ENCODE measurements around the gene PCDHGA9. TPM values are rescaled to one million over a fixed set of nuclear protein-coding genes. Genes with fewer than 3 reads are reported as not detected.
A peak's percentile ranks its signal among the peaks of the same experiment; 100 is the strongest.
"Not testable (repeated sequence)": the region's sequence is repeated elsewhere in the genome, so short reads cannot be mapped to it uniquely, and the experiment has no call there.

Gene PCDHGA9
- total RNA-seq, 1 donor from 2014 or later, result 0.44 TPM

GRCh38 chr5:141393267-141393666 is 9.3 kb upstream of the PCDHGA9 start:
- H3K27ac Mint-ChIP-seq, result no peak overlapping the region
- no peak overlapping the region for H3K4me3 Mint-ChIP-seq
- H3K36me3 Mint-ChIP-seq (ENCODE audit: low read depth), result peaks cover 3% of the 10 kb centered on the region
- intact Hi-C loops (cut with micrococcal nuclease), result no loop called here
- no peaks in the 10 kb centered on the region for H3K4me1 Mint-ChIP-seq
- peaks cover 37% of the 10 kb centered on the region for H3K9me3 Mint-ChIP-seq
- peaks cover 22% of the 10 kb centered on the region for H3K27me3 Mint-ChIP-seq
- no peak for DNase-seq

DNA sequence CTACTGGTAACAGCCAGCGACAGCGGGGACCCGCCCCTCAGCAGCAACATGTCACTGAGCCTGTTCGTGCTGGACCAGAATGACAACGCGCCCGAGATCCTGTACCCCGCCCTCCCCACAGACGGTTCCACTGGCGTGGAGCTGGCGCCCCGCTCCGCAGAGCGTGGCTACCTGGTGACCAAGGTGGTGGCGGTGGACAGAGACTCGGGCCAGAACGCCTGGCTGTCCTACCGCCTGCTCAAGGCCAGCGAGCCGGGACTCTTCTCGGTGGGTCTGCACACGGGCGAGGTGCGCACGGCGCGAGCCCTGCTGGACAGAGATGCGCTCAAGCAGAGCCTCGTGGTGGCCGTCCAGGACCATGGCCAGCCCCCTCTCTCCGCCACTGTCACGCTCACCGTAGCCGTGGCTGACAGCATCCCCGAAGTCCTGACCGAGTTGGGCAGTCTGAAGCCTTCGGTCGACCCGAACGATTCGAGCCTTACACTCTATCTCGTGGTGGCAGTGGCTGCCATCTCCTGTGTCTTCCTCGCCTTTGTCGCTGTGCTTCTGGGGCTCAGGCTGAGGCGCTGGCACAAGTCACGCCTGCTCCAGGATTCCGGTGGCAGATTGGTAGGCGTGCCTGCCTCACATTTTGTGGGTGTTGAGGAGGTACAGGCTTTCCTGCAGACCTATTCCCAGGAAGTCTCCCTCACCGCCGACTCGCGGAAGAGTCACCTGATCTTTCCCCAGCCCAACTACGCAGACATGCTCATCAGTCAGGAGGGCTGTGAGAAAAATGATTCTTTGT is 8.0 kb upstream of the PCDHGA9 start:
- DNase-seq; intact Hi-C loops (cut with micrococcal nuclease): not testable (repeated sequence)

GRCh38 chr5:141397756-141398551 is 4.6 kb upstream of the PCDHGA9 start, which contains the start of gene PCDHGB5:
Gene PCDHGB5, plus strand, starts transcription at chr5:141397947. Its CDS starts 181 bp downstream, at chr5:141398128.
- Mint-ChIP-seq H3K27me3 (peaks cover 23% of the 10 kb centered on the region), H3K4me3 (peak within 1 kb of the TSS; percentile 63), H3K9me3 (peaks cover 27% of the 10 kb centered on the region)
- intact Hi-C loops (cut with micrococcal nuclease); H3K27ac Mint-ChIP-seq; H3K36me3 Mint-ChIP-seq (ENCODE audit: low read depth); H3K4me1 Mint-ChIP-seq: not testable (repeated sequence)
- DNase-seq, result peak; percentile 83

More for the DNA sequence above, 8.0 kb upstream of the PCDHGA9 start:
- H3K27me3 Mint-ChIP-seq, result peaks cover 23% of the 10 kb centered on the region
- not testable (repeated sequence) for H3K27ac Mint-ChIP-seq; H3K4me1 Mint-ChIP-seq; H3K4me3 Mint-ChIP-seq; H3K36me3 Mint-ChIP-seq (ENCODE audit: low read depth)
- H3K9me3 Mint-ChIP-seq, result peaks cover 35% of the 10 kb centered on the region

GRCh38 chr5:141398608-141399007 is 4.0 kb upstream of the PCDHGA9 start:
- intact Hi-C loops (cut with micrococcal nuclease), result no loop called here
- H3K9me3 Mint-ChIP-seq, result peaks cover 25% of the 10 kb centered on the region
- no peaks in the 10 kb centered on the region for H3K4me1 Mint-ChIP-seq
- peaks cover 26% of the 10 kb centered on the region for H3K27me3 Mint-ChIP-seq
- no peaks in the 10 kb centered on the region for H3K36me3 Mint-ChIP-seq (ENCODE audit: low read depth)
- peak; percentile 51 for DNase-seq
- no peak overlapping the region for H3K4me3 Mint-ChIP-seq
- H3K27ac Mint-ChIP-seq, result no peak overlapping the region

GRCh38 chr5:141399555-141400258 is 2.9 kb upstream of the PCDHGA9 start:
- Mint-ChIP-seq H3K9me3 (peaks cover 22% of the 10 kb centered on the region), H3K4me1 (no peaks in the 10 kb centered on the region), H3K27me3 (peaks cover 30% of the 10 kb centered on the region), H3K36me3 (ENCODE audit: low read depth) (no peaks in the 10 kb centered on the region), H3K4me3 (no peak overlapping the region), H3K27ac (no peak overlapping the region)
- intact Hi-C loops (cut with micrococcal nuclease), result no loop called here
- no peak for DNase-seq

GRCh38 chr5:141403387-141403786 is 809 bp downstream of the PCDHGA9 start:
- H3K27me3 Mint-ChIP-seq, result peaks cover 34% of the 10 kb centered on the region
- intact Hi-C loops (cut with micrococcal nuclease), result no loop called here
- H3K36me3 Mint-ChIP-seq (ENCODE audit: low read depth), result no peaks in the 10 kb centered on the region
- H3K27ac Mint-ChIP-seq, result no peak overlapping the region
- H3K4me3 Mint-ChIP-seq, result no peak overlapping the region
- H3K4me1 Mint-ChIP-seq, result no peaks in the 10 kb centered on the region
- peaks cover 22% of the 10 kb centered on the region for H3K9me3 Mint-ChIP-seq
- DNase-seq, result peak; percentile 46

- H3K9me3 Mint-ChIP-seq, result peaks cover 22% of the 10 kb centered on the region
- peak within 1 kb of the TSS; percentile 72 for H3K4me3 Mint-ChIP-seq
- peak within 1 kb of the TSS; percentile 68 for H3K27ac Mint-ChIP-seq
- DNase-seq, result peak; percentile 81
- H3K27me3 Mint-ChIP-seq, result peaks cover 36% of the 10 kb centered on the region
- H3K4me1 Mint-ChIP-seq; H3K36me3 Mint-ChIP-seq (ENCODE audit: low read depth); intact Hi-C loops (cut with micrococcal nuclease): not testable (repeated sequence)
Observed at GRCh38 chr5:141407790-141408505, 5.4 kb downstream of the PCDHGA9 start, which contains the start of gene PCDHGB6. Gene PCDHGB6, plus strand, starts transcription at chr5:141408021. Its CDS starts 182 bp downstream, at chr5:141408203.

DNA sequence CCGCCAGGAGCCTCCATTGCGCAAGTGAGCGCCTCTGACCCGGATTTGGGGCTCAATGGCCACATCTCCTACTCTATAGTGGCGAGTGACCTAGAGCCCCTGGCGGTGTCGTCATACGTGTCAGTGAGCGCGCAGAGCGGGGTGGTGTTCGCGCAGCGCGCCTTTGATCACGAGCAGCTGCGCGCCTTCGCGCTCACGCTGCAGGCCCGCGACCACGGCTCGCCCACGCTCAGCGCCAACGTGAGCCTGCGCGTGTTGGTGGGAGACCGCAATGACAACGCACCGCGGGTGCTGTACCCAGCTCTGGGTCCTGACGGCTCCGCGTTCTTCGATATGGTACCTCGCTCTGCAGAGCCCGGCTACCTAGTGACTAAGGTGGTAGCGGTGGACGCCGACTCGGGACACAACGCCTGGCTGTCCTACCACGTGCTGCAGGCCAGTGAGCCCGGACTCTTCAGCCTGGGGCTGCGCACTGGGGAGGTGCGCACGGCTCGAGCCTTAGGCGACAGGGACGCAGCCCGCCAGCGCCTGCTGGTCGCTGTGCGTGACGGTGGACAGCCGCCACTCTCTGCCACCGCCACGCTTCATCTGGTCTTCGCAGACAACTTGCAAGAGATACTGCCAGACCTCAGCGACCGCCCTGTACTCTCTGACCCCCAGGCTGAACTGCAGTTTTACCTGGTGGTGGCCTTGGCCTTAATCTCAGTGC is 7.2 kb downstream of the PCDHGA9 start:
- intact Hi-C loops (cut with micrococcal nuclease), result loop anchor here (5.0 kb wide), 4 partner anchors 47 to 103 kb away; partner anchors contain the start of genes PCDHGA2 and PCDHGA5
- peaks cover 10% of the 10 kb centered on the region for H3K4me1 Mint-ChIP-seq
- H3K27me3 Mint-ChIP-seq, result peaks cover 43% of the 10 kb centered on the region
- H3K9me3 Mint-ChIP-seq, result peaks cover 30% of the 10 kb centered on the region
- H3K27ac Mint-ChIP-seq, result no peak overlapping the region
- peaks cover 3% of the 10 kb centered on the region for H3K36me3 Mint-ChIP-seq (ENCODE audit: low read depth)
- DNase-seq, result peak; percentile 51
- no peak overlapping the region for H3K4me3 Mint-ChIP-seq

DNA sequence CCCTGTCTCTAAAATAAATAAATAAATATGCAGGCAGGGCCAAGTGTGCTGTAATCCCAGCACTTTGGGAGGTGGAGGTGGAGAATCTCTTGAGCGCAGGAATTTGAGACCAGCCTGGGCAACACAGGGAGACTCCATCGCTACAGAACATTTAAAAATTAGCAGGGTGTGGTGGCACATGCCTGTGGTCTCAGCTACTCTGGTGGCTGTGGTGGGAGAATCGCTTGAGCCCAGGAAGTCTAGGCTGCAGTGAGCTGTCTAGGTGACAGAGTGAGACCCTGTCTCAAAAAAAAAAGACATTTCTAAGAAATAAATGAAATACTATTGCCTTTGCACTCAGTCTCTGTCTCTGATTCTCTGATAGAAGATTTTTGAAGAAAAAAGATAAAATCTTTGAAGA is 9.0 kb downstream of the PCDHGA9 start:
- H3K4me1 Mint-ChIP-seq, result peaks cover 10% of the 10 kb centered on the region
- no peak for DNase-seq
- intact Hi-C loops (cut with micrococcal nuclease), result loop anchor here (5.0 kb wide), 4 partner anchors 49 to 101 kb away; partner anchors contain the start of genes PCDHGA2 and PCDHGA5
- peaks cover 30% of the 10 kb centered on the region for H3K9me3 Mint-ChIP-seq
- H3K4me3 Mint-ChIP-seq, result no peak overlapping the region
- peaks cover 51% of the 10 kb centered on the region for H3K27me3 Mint-ChIP-seq
- H3K36me3 Mint-ChIP-seq (ENCODE audit: low read depth), result peaks cover 3% of the 10 kb centered on the region
- no peak overlapping the region for H3K27ac Mint-ChIP-seq

- Mint-ChIP-seq H3K4me3 (peak within 1 kb of the TSS; percentile 86), H3K27me3 (peaks cover 51% of the 10 kb centered on the region), H3K4me1 (peaks cover 12% of the 10 kb centered on the region), H3K36me3 (ENCODE audit: low read depth) (peaks cover 6% of the 10 kb centered on the region), H3K9me3 (peaks cover 29% of the 10 kb centered on the region), H3K27ac (no peak within 1 kb of the TSS)
- intact Hi-C loops (cut with micrococcal nuclease), result loop anchor here (2.0 to 5.0 kb wide), 6 partner anchors 51 to 146 kb away; partner anchors contain the start of genes PCDHGA2 and PCDHGA5
- DNase-seq, result peak; percentile 86
Observed at GRCh38 chr5:141412854-141413539, 10.4 kb downstream of the PCDHGA9 start, which contains the start of gene PCDHGA10. Gene PCDHGA10, plus strand, starts transcription at chr5:141412987. Its CDS starts 189 bp downstream, at chr5:141413176.

DNA sequence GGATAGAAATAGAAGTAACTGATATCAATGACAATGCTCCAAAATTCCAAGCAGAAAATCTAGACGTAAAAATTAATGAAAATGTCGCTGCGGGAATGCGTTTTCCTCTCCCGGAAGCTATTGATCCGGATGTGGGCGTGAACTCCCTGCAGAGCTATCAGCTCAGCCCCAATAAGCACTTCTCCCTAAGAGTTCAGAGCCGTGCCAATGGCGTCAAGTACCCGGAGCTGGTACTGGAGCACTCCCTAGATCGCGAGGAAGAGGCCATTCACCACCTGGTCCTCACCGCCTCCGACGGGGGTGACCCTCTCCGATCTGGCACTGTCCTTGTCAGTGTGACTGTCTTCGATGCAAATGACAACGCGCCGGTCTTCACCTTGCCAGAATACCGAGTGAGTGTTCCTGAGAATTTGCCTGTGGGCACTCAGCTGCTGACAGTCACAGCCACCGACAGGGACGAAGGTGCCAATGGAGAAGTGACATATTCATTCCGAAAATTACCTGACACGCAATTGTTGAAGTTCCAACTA is 11.0 kb downstream of the PCDHGA9 start:
- Mint-ChIP-seq H3K27me3 (peaks cover 55% of the 10 kb centered on the region), H3K36me3 (ENCODE audit: low read depth) (peaks cover 8% of the 10 kb centered on the region), H3K4me1 (peaks cover 16% of the 10 kb centered on the region), H3K27ac (no peak overlapping the region), H3K9me3 (peaks cover 32% of the 10 kb centered on the region), H3K4me3 (peak overlapping the region; percentile 86)
- intact Hi-C loops (cut with micrococcal nuclease), result loop anchor here (2.0 to 5.0 kb wide), 6 partner anchors 51 to 145 kb away; partner anchors contain the start of genes PCDHGA2 and PCDHGA5
- peak; percentile 58 for DNase-seq

All from activated CD4-positive, alpha-beta T cell treated with anti-CD3 and anti-CD28 coated beads, Interleukin-2, amount 10 ng/mL, durations not matched to agents 24 days and 14 days (primary cell).